Suprapubic skin (tissue), 4 donors: ENCODE results near the gene ZDHHC14. TPM values are rescaled to one million over a fixed set of nuclear protein-coding genes. Genes with fewer than 3 reads are reported as not detected.

Experiments used
- DNase-seq, 2 donors: peaks; one replicate each; pipeline ENCODE4 v3.0.0-alpha.2; 2019; ENCODE audit warnings: low spot score in 2 of 2
- H3K27ac ChIP-seq: fragments of 200-600 bp; sonication (generic); one replicate; pipeline ENCODE4 v1.5.1; 2019
- H3K27me3 ChIP-seq: fragments of 200-600 bp; sonication (generic); one replicate; pipeline ENCODE4 v1.5.1; 2019
- H3K36me3 ChIP-seq: fragments of 200-600 bp; sonication (generic); one replicate; pipeline ENCODE4 v1.5.1; 2019
- H3K4me1 ChIP-seq: fragments of 200-600 bp; sonication (generic); one replicate; pipeline ENCODE4 v1.5.1; 2019
- H3K4me3 ChIP-seq: fragments of 200-600 bp; sonication (generic); one replicate; pipeline ENCODE4 v1.5.1; 2019; ENCODE audit warnings: mild to moderate bottlenecking
- H3K9me3 ChIP-seq: fragments of 200-600 bp; sonication (generic); one replicate; pipeline ENCODE4 v1.5.1; 2019
- CTCF ChIP-seq, 2 donors: fragments of 200-600 bp in 1 of 2; fragments of 450-650 bp in 1 of 2; sonication (generic) in 1 of 2; IDR thresholded peaks; one replicate each; pipeline ENCODE4 v1.5.1; 2016 to 2019; ENCODE audit warnings: antibody characterized with exemption in 2 of 2, mild to moderate bottlenecking in 1 of 2, moderate library complexity in 1 of 2
- EP300 ChIP-seq: sonication (generic); formaldehyde crosslinking; IDR thresholded peaks from one replicate; pipeline ENCODE4 v1.6.1; 2017; ENCODE audit warnings: antibody characterized with exemption
- POLR2A ChIP-seq, 2 donors: fragments of 450-650 bp; IDR thresholded peaks; one replicate each; pipeline ENCODE4 v1.6.1; 2017; ENCODE audit warnings: antibody characterized with exemption in 2 of 2, mild to moderate bottlenecking in 2 of 2, moderate library complexity in 2 of 2
- POLR2AphosphoS5 ChIP-seq, 3 donors: sonication (generic); formaldehyde crosslinking; IDR thresholded peaks; one replicate each; pipeline ENCODE4 v1.6.1; 2017; ENCODE audit warnings: antibody characterized with exemption in 3 of 3
- WGBS: methylation state at CpG from one replicate; pipeline ENCODE4 v1.1.5; 2018; 5-methylcytosine and 5-hydroxymethylcytosine counted together
- total RNA-seq, 4 donors: library from RNA; depleted of rRNA; stranded (reverse); fragments of >200 nt; gene quantifications; one replicate each; pipeline ENCODE4 v1.1.0, GENCODE V29; 2016

Gene ZDHHC14
- total RNA-seq, 4 donors from 2014 or later: 4.3 to 9.9 (median 7.7) TPM

DNA sequence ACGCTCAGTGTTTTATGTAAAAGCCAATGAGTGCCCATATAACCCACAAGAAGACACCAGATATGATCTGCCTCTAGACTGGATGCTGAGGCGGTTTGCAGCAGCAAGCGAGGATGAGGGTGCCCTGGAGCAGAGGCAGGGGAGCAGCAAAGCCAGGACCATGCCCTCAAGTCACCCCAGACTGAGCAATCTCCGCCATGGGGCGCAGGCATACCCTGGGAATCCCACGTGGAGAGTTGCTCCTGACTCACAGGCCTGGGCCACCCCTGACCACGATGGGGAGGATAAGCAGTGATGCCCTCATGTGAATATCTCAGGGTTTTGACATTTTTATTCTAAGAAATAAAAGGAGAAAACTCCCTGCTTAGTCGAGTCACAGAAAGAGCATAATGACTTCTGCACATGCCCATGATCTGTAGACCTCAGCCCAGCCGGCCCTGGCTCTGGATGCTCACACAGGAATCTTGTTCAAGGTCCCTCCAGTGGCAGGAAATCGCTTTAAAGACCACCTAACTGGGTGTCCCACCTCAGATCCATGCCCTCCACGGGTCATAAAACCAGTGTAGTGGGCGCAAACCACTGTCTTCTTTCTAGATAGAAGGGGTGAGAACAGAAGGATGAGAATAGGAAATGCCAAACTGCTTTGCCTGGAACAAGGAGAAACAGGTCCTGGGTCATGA lies 303.8 kb downstream of the ZDHHC14 start:
- no peak for DNase-seq
- Histone ChIP-seq H3K4me3 (no peak overlapping the region), H3K4me1 (peaks cover 4% of the 10 kb centered on the region), H3K9me3 (no peaks in the 10 kb centered on the region), H3K36me3 (no peaks in the 10 kb centered on the region), H3K27me3 (no peaks in the 10 kb centered on the region), H3K27ac (no peak overlapping the region)
- WGBS: 87% methylated on average over 11 of the region's 12 CpGs
- TF ChIP-seq CTCF (IDR thresholded peaks at IDR 0.05): no peak
- no peak for TF ChIP-seq POLR2A (IDR thresholded peaks at IDR 0.05)

GRCh38 chr6:157685596-157686280 lies 304.7 kb downstream of the ZDHHC14 start:
- Histone ChIP-seq H3K36me3 (no peaks in the 10 kb centered on the region), H3K4me1 (peaks cover 4% of the 10 kb centered on the region), H3K27ac (no peak overlapping the region), H3K4me3 (no peak overlapping the region), H3K9me3 (no peaks in the 10 kb centered on the region), H3K27me3 (no peaks in the 10 kb centered on the region)
- no peak for DNase-seq
- no peak for TF ChIP-seq POLR2AphosphoS5 (IDR thresholded peaks at IDR 0.05)
- no peak for TF ChIP-seq POLR2A (IDR thresholded peaks at IDR 0.05)
- no peak for TF ChIP-seq EP300
- no peak for TF ChIP-seq CTCF (IDR thresholded peaks at IDR 0.05)
- WGBS: 96% methylated on average over 9 of the region's 10 CpGs

- no peaks in the 10 kb centered on the region for H3K9me3 ChIP-seq
- no peak for TF ChIP-seq EP300
- TF ChIP-seq POLR2A (IDR thresholded peaks at IDR 0.05): no peak
- TF ChIP-seq POLR2AphosphoS5 (IDR thresholded peaks at IDR 0.05): no peak
- 85% methylated on average over 17 of the region's 17 CpGs for WGBS
- H3K4me1 ChIP-seq: peaks cover 6% of the 10 kb centered on the region
- H3K4me3 ChIP-seq: no peak overlapping the region
- H3K27ac ChIP-seq: no peak overlapping the region
- H3K27me3 ChIP-seq: no peaks in the 10 kb centered on the region
- no peak for DNase-seq
- H3K36me3 ChIP-seq: no peaks in the 10 kb centered on the region
These were observed 307.4 kb downstream of the ZDHHC14 start for GRCh38 chr6:157688275-157688959.

GRCh38 chr6:157688960-157689599 lies 308.1 kb downstream of the ZDHHC14 start:
- Histone ChIP-seq H3K27ac (no peak overlapping the region), H3K4me3 (no peak overlapping the region), H3K9me3 (no peaks in the 10 kb centered on the region), H3K4me1 (peaks cover 12% of the 10 kb centered on the region), H3K27me3 (no peaks in the 10 kb centered on the region), H3K36me3 (no peaks in the 10 kb centered on the region)
- no peak for TF ChIP-seq POLR2A (IDR thresholded peaks at IDR 0.05)
- TF ChIP-seq POLR2AphosphoS5 (IDR thresholded peaks at IDR 0.05): no peak
- no peak for TF ChIP-seq EP300
- TF ChIP-seq CTCF (IDR thresholded peaks at IDR 0.05): no peak
- DNase-seq: no peak
- 50% methylated on average over 11 of the region's 17 CpGs for WGBS

DNA sequence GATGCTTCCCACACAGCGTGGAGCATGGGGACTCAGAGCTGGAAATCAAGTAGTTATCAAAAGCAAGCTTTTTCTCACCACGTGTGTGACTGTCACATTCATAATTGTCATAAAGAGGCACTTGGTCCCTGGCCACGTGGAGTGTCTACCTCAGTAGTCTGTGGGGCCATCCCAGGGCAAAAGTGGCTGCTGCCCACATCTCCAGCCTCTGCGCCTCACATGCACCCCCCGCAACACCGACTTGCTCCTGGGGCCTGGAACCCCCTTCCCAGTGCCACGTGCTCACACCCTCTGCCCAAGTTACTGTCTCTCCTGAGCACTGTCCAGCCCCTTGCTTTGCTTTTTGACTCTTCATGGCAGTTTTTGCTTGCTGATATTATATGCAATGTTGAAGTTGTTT lies 308.9 kb downstream of the ZDHHC14 start:
- no peak for TF ChIP-seq CTCF (IDR thresholded peaks at IDR 0.05)
- no peak for TF ChIP-seq POLR2A (IDR thresholded peaks at IDR 0.05)
- no peak for TF ChIP-seq POLR2AphosphoS5 (IDR thresholded peaks at IDR 0.05)
- no peak for TF ChIP-seq EP300
- WGBS: 85% methylated on average over 7 of the region's 7 CpGs
- Histone ChIP-seq H3K4me1 (peaks cover 16% of the 10 kb centered on the region), H3K36me3 (no peaks in the 10 kb centered on the region), H3K9me3 (no peaks in the 10 kb centered on the region), H3K4me3 (no peak overlapping the region), H3K27ac (no peak overlapping the region), H3K27me3 (no peaks in the 10 kb centered on the region)
- no peak for DNase-seq
